Liver (tissue), 9 donors: ENCODE results near the gene ENAH. TPM values are rescaled to one million over a fixed set of nuclear protein-coding genes. Genes with fewer than 3 reads are reported as not detected.

ENCODE experiments used
- DNase-seq: peaks from one replicate; pipeline ENCODE4 v3.0.0-alpha.2; 2017; ENCODE audit warnings: low spot score
- H3K27ac ChIP-seq, 2 donors: one replicate each; pipeline ENCODE4 v1.7.0; 2013; ENCODE audit warnings: inconsistent platforms in 2 of 2, low read length in 2 of 2, control low read depth in 1 of 2, low read depth in 1 of 2, mild to moderate bottlenecking in 1 of 2
- H3K27me3 ChIP-seq, 4 donors: one replicate each; pipeline versions ENCODE4 v1.6.1 to v1.7.0; 2013; ENCODE audit warnings: low read length in 3 of 4, inconsistent platforms in 1 of 4, mild to moderate bottlenecking in 1 of 4, moderate library complexity in 1 of 4; ENCODE audit not compliant: control insufficient read depth in 4 of 4, insufficient read depth in 4 of 4
- H3K36me3 ChIP-seq, 4 donors: one replicate each; pipeline versions ENCODE4 v1.6.1 to v1.7.0; 2013; ENCODE audit warnings: low read length in 3 of 4, mild to moderate bottlenecking in 3 of 4, low read depth in 1 of 4, moderate library complexity in 1 of 4; ENCODE audit not compliant: control insufficient read depth in 4 of 4, insufficient read depth in 3 of 4
- H3K4me1 ChIP-seq, 4 donors: one replicate each; pipeline versions ENCODE4 v1.6.1 to v1.7.0; 2013; ENCODE audit warnings: low read length in 3 of 4, mild to moderate bottlenecking in 3 of 4, moderate library complexity in 1 of 4; ENCODE audit not compliant: control insufficient read depth in 4 of 4, insufficient read depth in 4 of 4
- H3K4me3 ChIP-seq, 3 donors: one replicate each; pipeline versions ENCODE4 v1.6.1 to v1.7.0; 2013; ENCODE audit warnings: low read length in 3 of 3, control low read depth in 1 of 3, low read depth in 1 of 3, mild to moderate bottlenecking in 1 of 3
- H3K9ac ChIP-seq, 2 donors: one replicate each; pipeline ENCODE4 v1.7.0; 2013; ENCODE audit warnings: low read length in 2 of 2, mild to moderate bottlenecking in 2 of 2, moderate library complexity in 2 of 2, control low read depth in 1 of 2, low read depth in 1 of 2
- H3K9me3 ChIP-seq, 4 donors: one replicate each; pipeline versions ENCODE4 v1.6.1 to v1.7.0; 2013; ENCODE audit warnings: low read length in 3 of 4; ENCODE audit not compliant: control insufficient read depth in 4 of 4
- ATF3 ChIP-seq: IDR thresholded peaks from 2 replicates; pipeline ENCODE4 v1.6.1; 2016; ENCODE audit warnings: antibody characterized with exemption
- CTCF ChIP-seq: fragments of 150-350 bp; IDR thresholded peaks from 2 replicates; pipeline ENCODE4 v1.5.1; 2017; ENCODE audit warnings: improper control_type of control experiment, low read depth, low read length; ENCODE audit not compliant: missing input control
- FOXA2 ChIP-seq: IDR thresholded peaks from 2 replicates; pipeline ENCODE4 v1.6.1; 2016; ENCODE audit warnings: antibody characterized with exemption
- GABPA ChIP-seq, 2 donors: IDR thresholded peaks in 1 of 2; conservative IDR thresholded peaks in 1 of 2; 2 replicates each; pipeline ENCODE4 v1.6.1; 2016; ENCODE audit warnings: antibody characterized with exemption in 2 of 2, mild to moderate bottlenecking in 1 of 2, moderate library complexity in 1 of 2
- HNF4G ChIP-seq: IDR thresholded peaks from 2 replicates; pipeline ENCODE4 v1.6.1; 2016; ENCODE audit warnings: antibody characterized with exemption
- MAX ChIP-seq: IDR thresholded peaks from 2 replicates; pipeline ENCODE4 v1.6.1; 2016; ENCODE audit warnings: antibody characterized with exemption
- RAD21 ChIP-seq, 2 donors: IDR thresholded peaks; 2 replicates each; pipeline ENCODE4 v1.6.1; 2016; ENCODE audit warnings: antibody characterized with exemption in 2 of 2, mild to moderate bottlenecking in 2 of 2
- TAF1 ChIP-seq: conservative IDR thresholded peaks from 2 replicates; pipeline ENCODE4 v1.6.1; 2016; ENCODE audit warnings: antibody characterized with exemption, mild to moderate bottlenecking
- ZBTB33 ChIP-seq: IDR thresholded peaks from 2 replicates; pipeline ENCODE4 v1.6.1; 2016; ENCODE audit warnings: antibody characterized with exemption
- WGBS: extraction: QIAGEN DNeasy Blood & Tissue Kit; methylation state at CpG from one replicate; pipeline ENCODE4 v1.1.7; 2013; 5-methylcytosine and 5-hydroxymethylcytosine counted together
- polyA plus RNA-seq, 2 donors: library from polyadenylated mRNA; stranded (reverse) in 1 of 2; unstranded in 1 of 2; fragments of 200-250 nt in 1 of 2; fragments of >200 nt in 1 of 2; fragmentation: Nextera tagmentation in 1 of 2; extraction: Ambion mirVana in 1 of 2; gene quantifications; one replicate each; pipeline versions ENCODE4 v1.2.1 to v1.2.3, GENCODE V29; 2013 to 2015
- total RNA-seq, 2 donors: library from RNA; depleted of rRNA; stranded (reverse); fragments of >200 nt; gene quantifications; one replicate each; pipeline ENCODE4 v1.2.3, GENCODE V29; 2014
- TF ChIP-seq, protein P1 (sequence below): IDR thresholded peaks from 2 replicates; pipeline ENCODE4 v1.6.1; 2016; ENCODE audit warnings: antibody characterized with exemption, mild to moderate bottlenecking
- donor health status: healthy.
- donor health status: healthy.
- donor health status: healthy.
- donor health status: healthy.
- donor health status: healthy.

Gene ENAH
- total and polyA plus RNA-seq, 4 donors = 2.8 to 8.4 (median 4.5) TPM

GRCh38 chr1:225529726-225530125 lies 123.2 kb downstream of the ENAH start:
- Histone ChIP-seq H3K27ac (no peak overlapping the region), H3K27me3 (no peaks in the 10 kb centered on the region), H3K9me3 (no peaks in the 10 kb centered on the region), H3K36me3 (no peaks in the 10 kb centered on the region), H3K4me1 (peaks cover 0 to 3% (median 0%) of the 10 kb centered on the region in 4 donors), H3K9ac (no peak overlapping the region), H3K4me3 (no peak overlapping the region)
- no peak for TF ChIP-seq ATF3
- no peak for TF ChIP-seq MAX
- no peak for TF ChIP-seq GABPA (IDR thresholded peaks at IDR 0.05 in 1 of 2, conservative IDR thresholded peaks at IDR 0.05 in 1 of 2)
- no peak for TF ChIP-seq TAF1
- TF ChIP-seq RAD21 (IDR thresholded peaks at IDR 0.05) = no peak
- TF ChIP-seq FOXA2 = no peak
- TF ChIP-seq, protein P1, sequence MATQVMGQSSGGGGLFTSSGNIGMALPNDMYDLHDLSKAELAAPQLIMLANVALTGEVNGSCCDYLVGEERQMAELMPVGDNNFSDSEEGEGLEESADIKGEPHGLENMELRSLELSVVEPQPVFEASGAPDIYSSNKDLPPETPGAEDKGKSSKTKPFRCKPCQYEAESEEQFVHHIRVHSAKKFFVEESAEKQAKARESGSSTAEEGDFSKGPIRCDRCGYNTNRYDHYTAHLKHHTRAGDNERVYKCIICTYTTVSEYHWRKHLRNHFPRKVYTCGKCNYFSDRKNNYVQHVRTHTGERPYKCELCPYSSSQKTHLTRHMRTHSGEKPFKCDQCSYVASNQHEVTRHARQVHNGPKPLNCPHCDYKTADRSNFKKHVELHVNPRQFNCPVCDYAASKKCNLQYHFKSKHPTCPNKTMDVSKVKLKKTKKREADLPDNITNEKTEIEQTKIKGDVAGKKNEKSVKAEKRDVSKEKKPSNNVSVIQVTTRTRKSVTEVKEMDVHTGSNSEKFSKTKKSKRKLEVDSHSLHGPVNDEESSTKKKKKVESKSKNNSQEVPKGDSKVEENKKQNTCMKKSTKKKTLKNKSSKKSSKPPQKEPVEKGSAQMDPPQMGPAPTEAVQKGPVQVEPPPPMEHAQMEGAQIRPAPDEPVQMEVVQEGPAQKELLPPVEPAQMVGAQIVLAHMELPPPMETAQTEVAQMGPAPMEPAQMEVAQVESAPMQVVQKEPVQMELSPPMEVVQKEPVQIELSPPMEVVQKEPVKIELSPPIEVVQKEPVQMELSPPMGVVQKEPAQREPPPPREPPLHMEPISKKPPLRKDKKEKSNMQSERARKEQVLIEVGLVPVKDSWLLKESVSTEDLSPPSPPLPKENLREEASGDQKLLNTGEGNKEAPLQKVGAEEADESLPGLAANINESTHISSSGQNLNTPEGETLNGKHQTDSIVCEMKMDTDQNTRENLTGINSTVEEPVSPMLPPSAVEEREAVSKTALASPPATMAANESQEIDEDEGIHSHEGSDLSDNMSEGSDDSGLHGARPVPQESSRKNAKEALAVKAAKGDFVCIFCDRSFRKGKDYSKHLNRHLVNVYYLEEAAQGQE = no peak
- TF ChIP-seq HNF4G = no peak
- TF ChIP-seq CTCF = no peak
- no peak for DNase-seq
- 96% methylated on average over 4 of the region's 4 CpGs for WGBS

- H3K9me3 ChIP-seq = no peaks in the 10 kb centered on the region
- H3K4me3 ChIP-seq = no peak overlapping the region
- H3K27ac ChIP-seq = no peak overlapping the region
- DNase-seq = no peak
- H3K27me3 ChIP-seq = no peaks in the 10 kb centered on the region
- TF ChIP-seq GABPA (IDR thresholded peaks at IDR 0.05 in 1 of 2, conservative IDR thresholded peaks at IDR 0.05 in 1 of 2) = no peak
- no peak for TF ChIP-seq CTCF
- TF ChIP-seq ZBTB33 = no peak
- H3K9ac ChIP-seq = no peak overlapping the region
- 90% methylated on average over 5 of the region's 5 CpGs for WGBS
- no peaks in the 10 kb centered on the region for H3K36me3 ChIP-seq
- H3K4me1 ChIP-seq = peaks cover 0 to 3% (median 0%) of the 10 kb centered on the region in 4 donors
Observed at GRCh38 chr1:225527575-225527974, 125.3 kb downstream of the ENAH start.
